ENCODE measurements around the gene CTRB2. TPM values are rescaled to one million over a fixed set of nuclear protein-coding genes. Genes with fewer than 3 reads are reported as not detected.
A peak's percentile ranks its signal among the peaks of the same experiment; 100 is the strongest.

The CTRB2 gene
- not detected for total RNA-seq

DNA sequence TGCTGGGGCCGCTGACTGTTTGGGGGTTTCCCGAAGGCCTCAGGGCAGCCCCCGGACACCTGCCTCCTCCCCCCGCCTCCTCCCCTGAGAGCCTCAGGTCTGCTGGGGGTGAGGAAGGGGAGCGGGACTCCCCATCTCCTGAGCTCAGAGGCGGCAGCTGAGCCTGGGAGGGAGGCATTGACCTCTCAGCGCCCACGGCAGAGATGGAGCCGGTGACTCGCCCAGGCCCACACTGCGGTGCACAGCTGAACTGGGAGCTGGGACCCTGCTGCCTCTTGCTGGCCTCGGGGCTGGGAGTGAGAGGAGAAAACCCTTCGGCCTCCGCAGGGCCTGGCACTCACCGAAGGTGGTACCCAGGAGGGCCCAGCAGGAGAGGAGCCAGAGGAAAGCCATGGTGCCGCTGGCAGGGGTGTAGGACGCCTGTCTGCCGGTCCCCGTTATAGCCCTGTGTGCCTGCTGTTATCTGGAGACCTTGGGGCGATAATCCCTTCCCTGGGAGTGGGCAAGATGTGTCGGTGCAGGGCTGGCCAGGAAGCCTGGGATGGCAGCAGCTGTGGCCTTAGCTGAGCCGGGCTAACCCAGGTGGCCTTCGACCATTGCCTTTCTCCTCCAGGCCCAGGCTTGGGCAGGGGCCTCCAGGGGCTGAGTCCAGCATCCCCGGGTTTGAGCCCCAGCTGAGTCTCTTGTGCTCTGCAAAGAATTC lies at the start of gene CTRB2:
Gene CTRB2 (minus strand): TSS at position 413 of the 703 bp plus-strand sequence. CDS start 20 bp downstream, at position 393.
- H3K27ac Mint-ChIP-seq = no peak within 1 kb of the TSS
- no peaks in the 10 kb centered on the region for H3K36me3 Mint-ChIP-seq
- no peaks in the 10 kb centered on the region for H3K9me3 Mint-ChIP-seq
- ATAC-seq (peak in 1 of 2 donors; percentile 8), DNase-seq (ENCODE audit: low spot score) (no peak)
- no peaks in the 10 kb centered on the region for H3K4me1 Mint-ChIP-seq (ENCODE audit: low read depth in 2 of 2)
- H3K27me3 Mint-ChIP-seq = no peaks in the 10 kb centered on the region
- H3K4me3 Mint-ChIP-seq = no peak within 1 kb of the TSS

- no peaks in the 10 kb centered on the region for H3K4me1 Mint-ChIP-seq (ENCODE audit: low read depth in 2 of 2)
- no peak overlapping the region for H3K27ac Mint-ChIP-seq
- no peak for ATAC-seq
- no peak overlapping the region for H3K4me3 Mint-ChIP-seq
- H3K27me3 Mint-ChIP-seq = peaks cover 25 to 38% of the 10 kb centered on the region in 2 donors
- no peaks in the 10 kb centered on the region for H3K9me3 Mint-ChIP-seq
- no peaks in the 10 kb centered on the region for H3K36me3 Mint-ChIP-seq
- no peak for DNase-seq (ENCODE audit: low spot score)
These were observed 49.2 kb upstream of the CTRB2 start for GRCh38 chr16:75256059-75256571.

DNA sequence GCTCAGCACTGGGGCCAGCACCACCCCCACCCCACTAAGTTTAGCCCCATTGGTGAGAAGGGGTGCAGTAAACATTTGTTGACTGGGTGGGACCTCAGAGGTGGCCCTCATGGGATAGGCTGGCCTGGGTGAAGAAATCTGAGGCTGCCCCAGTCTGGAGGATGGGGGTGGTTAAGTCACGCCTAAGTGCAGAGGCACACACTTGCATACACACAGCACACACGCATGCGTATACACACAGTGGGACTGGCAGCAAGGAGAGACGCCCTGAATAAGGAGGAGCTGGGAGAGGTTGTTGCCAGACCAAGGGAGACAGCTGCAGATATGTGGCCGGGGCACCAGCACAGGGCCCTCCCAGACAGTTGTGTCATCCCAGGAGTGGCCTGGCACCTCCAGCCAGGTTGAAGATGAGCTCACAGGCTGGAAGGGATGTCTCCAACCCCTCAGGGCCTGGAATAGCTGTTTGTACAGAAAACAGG lies 47.4 kb upstream of the CTRB2 start:
- no peaks in the 10 kb centered on the region for H3K4me1 Mint-ChIP-seq (ENCODE audit: low read depth in 2 of 2)
- no peak for DNase-seq (ENCODE audit: low spot score)
- H3K27me3 Mint-ChIP-seq = peaks cover 17 to 34% of the 10 kb centered on the region in 2 donors

DNA sequence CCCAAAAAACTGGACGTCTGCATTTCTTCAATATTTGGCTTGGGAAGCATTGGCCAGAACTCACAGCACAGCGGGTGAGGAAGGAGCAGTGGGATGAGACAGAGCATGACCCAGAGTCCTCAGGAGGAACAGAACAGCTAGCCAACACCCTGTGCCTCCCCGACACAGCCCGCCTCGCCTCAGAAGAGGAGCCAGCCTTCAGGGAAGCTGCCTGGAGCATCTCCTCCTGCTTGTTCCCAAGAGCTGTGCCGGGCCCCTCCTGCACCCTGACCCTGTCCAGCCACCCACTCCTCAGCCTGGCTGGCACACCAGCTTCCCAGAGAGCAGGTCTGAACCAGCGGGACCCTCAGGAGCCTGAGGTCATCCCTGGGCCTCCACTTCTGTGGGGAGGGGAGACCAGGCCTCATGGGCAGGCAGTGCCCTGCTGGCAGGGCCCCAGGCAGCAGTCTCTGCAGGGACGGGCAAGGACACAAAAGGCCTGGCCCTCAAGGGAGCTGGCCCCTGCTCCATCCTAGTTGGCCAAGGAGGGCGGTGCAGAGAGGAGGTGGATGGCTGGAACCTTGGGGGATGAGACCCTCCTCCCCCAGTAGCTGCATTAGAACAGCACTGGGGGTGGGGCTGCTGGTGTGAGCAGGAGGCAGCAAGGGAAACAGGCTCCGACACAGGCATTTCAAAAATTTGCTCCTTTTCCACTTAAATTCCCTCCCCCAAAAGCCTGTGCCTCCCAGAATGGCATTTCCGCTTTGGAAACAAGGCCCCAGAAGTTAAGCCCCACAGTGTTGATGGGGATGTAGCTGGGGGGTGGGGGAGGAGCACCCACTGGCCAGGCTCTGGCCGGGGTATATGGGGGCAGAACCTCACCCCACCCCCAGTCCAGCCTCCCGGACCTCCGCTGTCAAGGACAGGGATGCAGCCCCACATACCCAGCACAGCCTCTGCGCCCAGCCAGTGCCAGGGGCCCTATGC lies 46.3 kb upstream of the CTRB2 start:
- H3K4me1 Mint-ChIP-seq (ENCODE audit: low read depth in 2 of 2) = no peaks in the 10 kb centered on the region
- ATAC-seq (no peak), DNase-seq (ENCODE audit: low spot score) (no peak)
- H3K4me3 Mint-ChIP-seq = no peak overlapping the region
- H3K9me3 Mint-ChIP-seq = no peaks in the 10 kb centered on the region
- no peaks in the 10 kb centered on the region for H3K36me3 Mint-ChIP-seq
- no peak overlapping the region for H3K27ac Mint-ChIP-seq
- peaks cover 19 to 30% of the 10 kb centered on the region in 2 donors for H3K27me3 Mint-ChIP-seq

More for the DNA sequence above, 47.4 kb upstream of the CTRB2 start:
- H3K4me3 Mint-ChIP-seq = no peak overlapping the region
- no peaks in the 10 kb centered on the region for H3K9me3 Mint-ChIP-seq
- H3K27ac Mint-ChIP-seq = no peak overlapping the region
- no peaks in the 10 kb centered on the region for H3K36me3 Mint-ChIP-seq
- no peak for ATAC-seq

GRCh38 chr16:75252049-75252864 lies 45.3 kb upstream of the CTRB2 start:
- Mint-ChIP-seq H3K27ac (no peak overlapping the region), H3K27me3 (peaks cover 24 to 34% of the 10 kb centered on the region in 2 donors), H3K4me3 (no peak overlapping the region), H3K36me3 (no peaks in the 10 kb centered on the region), H3K4me1 (ENCODE audit: low read depth in 2 of 2) (no peaks in the 10 kb centered on the region), H3K9me3 (no peaks in the 10 kb centered on the region)
- ATAC-seq = no peak
- no peak for DNase-seq (ENCODE audit: low spot score)

DNA sequence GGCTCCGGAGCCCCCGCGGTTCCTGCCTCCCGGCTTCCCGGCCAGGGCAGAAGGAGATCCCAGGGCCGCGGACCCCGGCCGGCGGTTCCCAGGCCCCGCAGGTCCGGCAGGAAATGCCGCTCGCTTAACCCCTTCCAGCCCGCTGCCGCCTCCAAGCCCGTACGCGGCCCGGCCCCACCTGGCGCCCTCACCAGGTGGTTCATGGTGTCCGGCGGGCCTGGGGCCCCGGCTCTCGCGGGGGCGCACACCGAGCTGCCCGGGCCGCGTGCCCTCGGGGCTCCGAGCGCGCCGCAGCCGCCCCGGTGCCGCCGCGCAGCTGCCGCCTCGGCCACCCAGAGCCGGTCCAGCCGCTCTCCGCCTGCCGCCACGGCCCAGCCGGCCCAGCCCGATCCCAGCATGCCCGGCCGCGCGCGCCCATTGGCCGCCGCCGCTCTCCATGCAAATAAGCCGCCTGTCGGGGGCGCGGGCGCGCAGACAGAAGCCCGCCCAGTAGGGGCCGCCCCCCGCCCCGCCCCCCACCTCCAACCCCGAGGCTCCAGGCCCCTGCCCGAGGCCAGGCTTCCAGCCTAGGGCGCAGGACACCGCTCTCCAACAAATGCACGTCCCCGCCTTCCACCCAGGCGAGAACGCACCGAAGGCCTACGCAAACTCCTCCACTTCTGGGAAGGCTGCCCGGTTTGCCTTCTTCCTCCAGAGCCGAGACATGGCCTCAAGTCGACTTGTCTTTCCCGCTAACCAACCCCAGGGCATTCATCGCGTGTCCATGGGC lies 44.5 kb upstream of the CTRB2 start, which contains the start of gene BCAR1:
Gene BCAR1 (minus strand): TSS at position 345 of the 769 bp plus-strand sequence. CDS start 142 bp downstream, at position 203.
- Mint-ChIP-seq H3K4me1 (ENCODE audit: low read depth in 2 of 2) (no peaks in the 10 kb centered on the region), H3K27ac (no peak within 1 kb of the TSS), H3K9me3 (no peaks in the 10 kb centered on the region), H3K36me3 (no peaks in the 10 kb centered on the region), H3K4me3 (no peak within 1 kb of the TSS), H3K27me3 (peaks cover 24 to 40% of the 10 kb centered on the region in 2 donors)
- peak; percentile 25 to 62 for ATAC-seq
- DNase-seq (ENCODE audit: low spot score) = no peak

GRCh38 chr16:75250809-75251279 lies 43.9 kb upstream of the CTRB2 start:
- H3K36me3 Mint-ChIP-seq = no peaks in the 10 kb centered on the region
- no peaks in the 10 kb centered on the region for H3K9me3 Mint-ChIP-seq
- no peaks in the 10 kb centered on the region for H3K4me1 Mint-ChIP-seq (ENCODE audit: low read depth in 2 of 2)
- H3K4me3 Mint-ChIP-seq = no peak overlapping the region
- no peak overlapping the region for H3K27ac Mint-ChIP-seq
- peaks cover 24 to 44% of the 10 kb centered on the region in 2 donors for H3K27me3 Mint-ChIP-seq
- ATAC-seq = no peak
- DNase-seq (ENCODE audit: low spot score) = no peak

DNA sequence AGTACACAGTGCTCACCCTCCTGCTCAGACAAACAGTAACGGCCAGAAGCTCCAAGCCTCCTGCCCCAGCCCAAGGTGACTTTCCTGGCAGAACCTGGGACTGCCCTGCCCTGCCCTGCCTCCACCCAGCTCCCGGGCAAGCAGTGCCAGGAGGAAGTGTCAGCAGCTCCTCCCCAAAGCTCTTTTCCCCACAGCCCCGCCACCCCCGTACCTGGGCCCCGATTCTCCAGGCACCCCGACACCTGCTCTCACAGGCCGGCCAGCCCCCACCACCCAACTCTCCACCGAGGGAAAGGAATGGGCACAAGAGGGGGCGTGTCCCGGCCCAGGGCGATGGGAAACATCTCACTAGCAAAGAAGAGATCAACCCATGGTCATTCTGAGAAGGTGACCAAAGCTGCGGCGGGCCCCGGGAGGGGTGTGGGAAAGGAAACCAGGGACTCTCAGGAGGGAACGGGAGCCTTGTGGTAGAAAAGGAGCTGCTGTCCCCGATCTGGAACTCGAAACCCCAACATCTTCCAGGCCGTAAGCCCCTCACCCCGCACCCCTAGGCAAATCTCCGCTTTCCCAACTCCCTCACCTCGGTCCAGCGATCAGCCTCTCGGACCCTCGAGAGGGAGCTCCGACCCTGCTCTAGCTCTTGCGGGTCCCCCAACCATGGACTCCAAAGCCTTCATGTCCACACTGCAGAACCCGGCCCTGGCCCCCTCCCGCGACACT lies 43.3 kb upstream of the CTRB2 start:
- no peak overlapping the region for H3K4me3 Mint-ChIP-seq
- no peaks in the 10 kb centered on the region for H3K4me1 Mint-ChIP-seq (ENCODE audit: low read depth in 2 of 2)
- no peaks in the 10 kb centered on the region for H3K36me3 Mint-ChIP-seq
- H3K27ac Mint-ChIP-seq = no peak overlapping the region
- H3K9me3 Mint-ChIP-seq = no peaks in the 10 kb centered on the region
- ATAC-seq (no peak), DNase-seq (ENCODE audit: low spot score) (no peak)
- peaks cover 24 to 47% of the 10 kb centered on the region in 2 donors for H3K27me3 Mint-ChIP-seq

DNA sequence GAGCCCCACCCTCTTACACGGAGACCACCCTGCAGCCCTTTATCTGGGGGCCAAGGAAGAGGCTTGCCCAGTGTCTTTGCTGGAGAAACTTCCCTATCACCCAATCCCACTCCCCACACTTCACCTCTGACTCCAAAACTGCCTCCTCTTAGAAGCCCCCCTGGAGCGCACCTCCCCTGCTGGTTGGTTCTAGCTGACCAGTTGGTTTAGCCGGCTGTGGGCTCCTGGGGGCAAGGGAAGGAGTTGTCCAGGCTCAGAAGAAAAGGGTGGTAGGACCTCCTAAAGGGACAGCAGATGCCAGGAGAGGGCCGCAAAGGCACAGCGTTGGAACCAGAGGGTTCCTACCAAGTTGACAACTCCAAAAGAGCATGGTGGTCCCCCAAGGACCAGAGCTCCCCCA lies 42.5 kb upstream of the CTRB2 start:
- Mint-ChIP-seq H3K4me1 (ENCODE audit: low read depth in 2 of 2) (peaks cover 0 to 5% of the 10 kb centered on the region in 2 donors), H3K27me3 (peaks cover 17 to 46% of the 10 kb centered on the region in 2 donors), H3K36me3 (no peaks in the 10 kb centered on the region), H3K9me3 (no peaks in the 10 kb centered on the region), H3K27ac (no peak overlapping the region), H3K4me3 (no peak overlapping the region)
- DNase-seq (ENCODE audit: low spot score) (no peak), ATAC-seq (no peak)

GRCh38 chr16:75248536-75249380 lies 41.8 kb upstream of the CTRB2 start:
- H3K9me3 Mint-ChIP-seq = no peaks in the 10 kb centered on the region
- H3K36me3 Mint-ChIP-seq = no peaks in the 10 kb centered on the region
- peaks cover 0 to 5% of the 10 kb centered on the region in 2 donors for H3K4me1 Mint-ChIP-seq (ENCODE audit: low read depth in 2 of 2)
- no peak overlapping the region for H3K4me3 Mint-ChIP-seq
- H3K27ac Mint-ChIP-seq = no peak overlapping the region
- ATAC-seq (no peak), DNase-seq (ENCODE audit: low spot score) (no peak)
- peaks cover 14 to 48% of the 10 kb centered on the region in 2 donors for H3K27me3 Mint-ChIP-seq

DNA sequence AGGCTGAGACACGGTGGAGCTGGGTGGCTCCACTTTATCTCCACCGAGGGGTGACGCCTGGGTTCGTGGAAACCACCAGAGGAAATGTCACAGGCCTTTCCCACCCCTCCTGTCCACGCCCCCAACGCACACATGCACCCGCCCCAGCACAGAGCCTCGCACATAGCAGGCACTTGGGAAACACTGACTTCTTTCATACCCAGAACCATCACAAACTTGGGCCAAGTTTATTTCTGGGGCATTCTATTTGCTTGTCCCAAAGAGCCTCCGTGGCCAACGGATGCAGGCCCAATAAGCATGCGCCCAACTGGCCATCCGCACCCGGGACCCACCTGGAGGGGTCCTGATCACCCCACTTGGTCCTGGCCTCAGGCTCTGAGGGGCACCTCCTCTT lies 41.2 kb upstream of the CTRB2 start:
- ATAC-seq (no peak), DNase-seq (ENCODE audit: low spot score) (no peak)
- Mint-ChIP-seq H3K4me1 (ENCODE audit: low read depth in 2 of 2) (peaks cover 0 to 5% of the 10 kb centered on the region in 2 donors), H3K27me3 (peaks cover 14 to 48% of the 10 kb centered on the region in 2 donors), H3K36me3 (no peaks in the 10 kb centered on the region), H3K4me3 (no peak overlapping the region), H3K9me3 (no peaks in the 10 kb centered on the region), H3K27ac (no peak overlapping the region)
